SKM-1 treated with dmso at 0.1 percent for 144 hours (cell line): ENCODE data around the gene RAPGEF2.
"Not testable (repeated sequence)": the region's sequence is repeated elsewhere in the genome, so short reads cannot be mapped to it uniquely, and the experiment has no call there.

Source experiments
- DNase-seq: peaks from one replicate; lab custom pipeline; 2025; ENCODE audit not compliant: unreplicated experiment; lab: John Stamatoyannopoulos, UW

The RAPGEF2 gene

GRCh38 chr4:159102622-159103383 is at the start of gene RAPGEF2:
TSS of gene RAPGEF2 (plus strand) at chr4:159103079. CDS start at chr4:159104163, 1,084 bp downstream.
- peak; percentile 91 for DNase-seq

- no peak for DNase-seq
These were observed 47.0 kb upstream of the RAPGEF2 start for GRCh38 chr4:159055833-159056232.

- DNase-seq, result no peak
These were observed 42.7 kb upstream of the RAPGEF2 start for GRCh38 chr4:159060161-159060560.

- no peak for DNase-seq
These were observed 40.5 kb upstream of the RAPGEF2 start for GRCh38 chr4:159062381-159062780.

GRCh38 chr4:159065513-159066240 is 37.2 kb upstream of the RAPGEF2 start:
- no peak for DNase-seq

- DNase-seq, result not testable (repeated sequence)
These were observed 34.7 kb upstream of the RAPGEF2 start for GRCh38 chr4:159068139-159068538.

GRCh38 chr4:159069922-159070321 is 33.0 kb upstream of the RAPGEF2 start:
- no peak for DNase-seq

GRCh38 chr4:159070742-159071141 is 32.1 kb upstream of the RAPGEF2 start:
- DNase-seq, result no peak

GRCh38 chr4:159071178-159071968 is 31.5 kb upstream of the RAPGEF2 start:
- no peak for DNase-seq

- DNase-seq, result no peak
These were observed 30.7 kb upstream of the RAPGEF2 start for GRCh38 chr4:159071969-159072765.

- no peak for DNase-seq
These were observed 27.3 kb upstream of the RAPGEF2 start for GRCh38 chr4:159075531-159075932.

GRCh38 chr4:159077018-159077417 is 25.9 kb upstream of the RAPGEF2 start:
- not testable (repeated sequence) for DNase-seq

- DNase-seq, result no peak
These were observed 25.0 kb upstream of the RAPGEF2 start for GRCh38 chr4:159077702-159078495.

- no peak for DNase-seq
These were observed 23.8 kb upstream of the RAPGEF2 start for GRCh38 chr4:159079074-159079473.

- DNase-seq, result no peak
These were observed 16.3 kb upstream of the RAPGEF2 start for GRCh38 chr4:159086606-159087005.

- no peak for DNase-seq
These were observed 12.6 kb upstream of the RAPGEF2 start for GRCh38 chr4:159090255-159090654.

GRCh38 chr4:159094156-159094555 is 8.7 kb upstream of the RAPGEF2 start:
- not testable (repeated sequence) for DNase-seq

- no peak for DNase-seq
These were observed 6.4 kb upstream of the RAPGEF2 start for GRCh38 chr4:159096434-159096833.

- DNase-seq, result no peak
These were observed 5.7 kb upstream of the RAPGEF2 start for GRCh38 chr4:159097144-159097543.

GRCh38 chr4:159097785-159098184 is 5.1 kb upstream of the RAPGEF2 start:
- DNase-seq, result no peak
